Measurements from ENCODE around the gene MIPEP. TPM values are rescaled to one million over a fixed set of nuclear protein-coding genes. Genes with fewer than 3 reads are reported as not detected.
A peak's percentile ranks its signal among the peaks of the same experiment; 100 is the strongest.

MIPEP gene
- total RNA-seq, 1 donor from 2014 or later, result 15.7 TPM

- DNase-seq (ENCODE audit: low read depth), result no peak
- no peak for TF ChIP-seq CTCF (conservative IDR thresholded peaks at IDR 0.05; ENCODE audit: low read depth, low read length)
- no peak overlapping the region for H3K4me3 ChIP-seq (ENCODE audit: low read depth, low read length)
These were observed 29.8 kb upstream of the MIPEP start for GRCh38 chr13:23919006-23919405.

- no peak overlapping the region for H3K4me3 ChIP-seq (ENCODE audit: low read depth, low read length)
- DNase-seq (ENCODE audit: low read depth), result no peak
- no peak for TF ChIP-seq CTCF (conservative IDR thresholded peaks at IDR 0.05; ENCODE audit: low read depth, low read length)
These were observed 29.0 kb upstream of the MIPEP start for GRCh38 chr13:23918208-23918607.

- no peak for DNase-seq (ENCODE audit: low read depth)
- peak; percentile 46 for TF ChIP-seq CTCF (conservative IDR thresholded peaks at IDR 0.05; ENCODE audit: low read depth, low read length)
- H3K4me3 ChIP-seq (ENCODE audit: low read depth, low read length), result no peak overlapping the region
These were observed 26.1 kb upstream of the MIPEP start for GRCh38 chr13:23915308-23915707.

- TF ChIP-seq CTCF (conservative IDR thresholded peaks at IDR 0.05; ENCODE audit: low read depth, low read length), result no peak
- no peak overlapping the region for H3K4me3 ChIP-seq (ENCODE audit: low read depth, low read length)
- DNase-seq (ENCODE audit: low read depth), result no peak
These were observed 23.3 kb upstream of the MIPEP start for GRCh38 chr13:23912469-23912868.

- DNase-seq (ENCODE audit: low read depth), result no peak
- TF ChIP-seq CTCF (conservative IDR thresholded peaks at IDR 0.05; ENCODE audit: low read depth, low read length), result no peak
These were observed 20.4 kb upstream of the MIPEP start for GRCh38 chr13:23909606-23910005.

GRCh38 chr13:23905766-23906165 lies 16.6 kb upstream of the MIPEP start:
- H3K4me3 ChIP-seq (ENCODE audit: low read depth, low read length), result no peak overlapping the region
- TF ChIP-seq CTCF (conservative IDR thresholded peaks at IDR 0.05; ENCODE audit: low read depth, low read length), result no peak
- no peak for DNase-seq (ENCODE audit: low read depth)

More at GRCh38 chr13:23909606-23910005, 20.4 kb upstream of the MIPEP start:
- H3K4me3 ChIP-seq (ENCODE audit: low read depth, low read length), result no peak overlapping the region

- DNase-seq (ENCODE audit: low read depth), result no peak
- TF ChIP-seq CTCF (conservative IDR thresholded peaks at IDR 0.05; ENCODE audit: low read depth, low read length), result no peak
- no peak overlapping the region for H3K4me3 ChIP-seq (ENCODE audit: low read depth, low read length)
These were observed 14.7 kb upstream of the MIPEP start for GRCh38 chr13:23903906-23904280.
